Skeletal muscle satellite cell (primary cell): ENCODE results near the gene UBALD1.
"Not testable (repeated sequence)": the region's sequence is repeated elsewhere in the genome, so short reads cannot be mapped to it uniquely, and the experiment has no call there.

Source experiments
- H3K27me3 ChIP-seq: 2 replicates; pipeline ENCODE4 v1.7.0; 2013; ENCODE audit warnings: low read length; ENCODE audit not compliant: control insufficient read depth, insufficient read depth
- H3K36me3 ChIP-seq: 2 replicates; pipeline ENCODE4 v1.7.0; 2013; ENCODE audit warnings: mild to moderate bottlenecking, control low read depth, low read length; ENCODE audit not compliant: insufficient read depth
- H3K4me1 ChIP-seq: 2 replicates; pipeline ENCODE4 v1.7.0; 2013; ENCODE audit warnings: low read length; ENCODE audit not compliant: control insufficient read depth, insufficient read depth
- H3K4me2 ChIP-seq: 2 replicates; pipeline ENCODE4 v1.7.0; 2013; ENCODE audit warnings: mild to moderate bottlenecking, low read length
- H3K4me3 ChIP-seq: 2 replicates; pipeline ENCODE4 v1.7.0; 2013; ENCODE audit warnings: low read length
- H3K9ac ChIP-seq: 2 replicates; pipeline ENCODE4 v1.7.0; 2013; ENCODE audit warnings: mild to moderate bottlenecking, low read depth, low read length, moderate library complexity
- H3K9me3 ChIP-seq: replicated peaks from 2 replicates; pipeline ENCODE4 v1.7.0; 2013; ENCODE audit warnings: mild to moderate bottlenecking, control low read depth, low read length

The UBALD1 gene

DNA sequence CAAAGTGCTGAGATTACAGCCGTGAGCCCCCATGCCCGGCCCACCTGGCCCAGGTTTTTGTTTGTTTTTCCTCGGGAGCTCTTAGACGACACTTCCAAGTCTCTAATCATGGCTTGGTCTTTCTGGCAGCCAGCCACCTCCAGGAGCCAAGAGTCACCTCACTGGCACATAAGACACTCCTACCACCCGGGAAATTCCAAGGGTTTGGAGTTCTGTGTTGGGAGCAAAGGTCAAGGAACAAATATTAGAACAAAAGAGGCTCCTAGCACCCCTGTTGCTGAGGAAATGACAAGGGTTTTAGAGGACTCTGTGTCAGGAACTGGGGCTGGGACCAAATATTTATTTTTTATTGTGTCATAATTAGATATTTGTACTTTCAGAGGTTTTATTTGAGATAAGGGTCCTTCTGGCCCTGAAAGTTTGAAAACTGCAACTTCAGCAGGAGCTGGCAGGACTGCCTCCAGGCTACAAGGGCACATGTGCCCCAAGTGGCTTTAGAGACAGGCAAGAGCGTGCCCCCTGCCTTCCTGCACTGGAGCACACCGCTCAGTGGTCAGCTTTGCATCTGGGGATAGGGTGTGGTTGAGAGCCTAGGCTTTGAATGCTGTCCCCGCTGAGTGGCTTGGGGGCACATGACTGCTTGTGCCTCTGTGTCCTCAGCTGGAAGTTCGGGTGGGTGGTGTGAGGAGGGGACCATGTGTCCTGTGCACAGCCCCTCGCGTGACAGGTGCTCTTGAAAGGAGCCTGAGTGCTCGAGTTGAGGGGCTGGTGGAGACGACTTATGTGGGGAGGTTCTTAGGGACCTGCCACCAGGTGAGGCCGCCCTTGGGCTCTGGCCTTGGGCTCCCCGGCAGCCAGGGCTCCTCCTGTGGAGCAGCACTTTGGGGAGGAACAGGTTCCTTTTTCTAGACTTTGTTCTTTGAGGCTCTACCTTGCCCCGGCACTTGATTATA, 39.6 kb upstream of the UBALD1 start:
- no peak overlapping the region for H3K4me2 ChIP-seq
- H3K4me1 ChIP-seq: no peaks in the 10 kb centered on the region
- no peak overlapping the region for H3K9ac ChIP-seq
- H3K27me3 ChIP-seq: no peaks in the 10 kb centered on the region
- H3K9me3 ChIP-seq: no peaks in the 10 kb centered on the region
- H3K36me3 ChIP-seq: peaks cover 41% of the 10 kb centered on the region
- no peak overlapping the region for H3K4me3 ChIP-seq

GRCh38 chr16:4652561-4652960, 37.9 kb upstream of the UBALD1 start:
- Histone ChIP-seq H3K9me3 (no peaks in the 10 kb centered on the region), H3K9ac (no peak overlapping the region), H3K27me3 (no peaks in the 10 kb centered on the region), H3K4me2 (no peak overlapping the region), H3K36me3 (peaks cover 44% of the 10 kb centered on the region), H3K4me3 (no peak overlapping the region), H3K4me1 (no peaks in the 10 kb centered on the region)

DNA sequence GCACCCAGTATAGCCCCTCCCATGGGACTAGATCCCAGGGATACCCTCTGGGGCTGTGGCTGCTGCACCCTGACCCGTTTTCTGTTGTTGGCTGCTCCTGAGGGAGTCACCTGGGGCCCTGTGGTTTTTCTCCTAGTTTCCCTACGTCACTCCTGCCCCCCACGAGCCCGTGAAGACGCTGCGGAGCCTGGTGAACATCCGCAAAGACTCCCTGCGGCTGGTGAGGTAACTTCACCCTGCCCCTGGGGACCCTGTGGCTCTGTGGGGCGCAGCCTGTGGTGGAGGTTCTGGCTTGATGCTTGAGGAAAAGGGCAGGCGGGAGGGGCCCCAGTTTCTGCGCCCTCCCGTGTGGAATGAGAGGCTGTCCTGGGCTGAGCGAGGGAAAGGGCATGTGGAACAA, 37.1 kb upstream of the UBALD1 start:
- no peaks in the 10 kb centered on the region for H3K4me1 ChIP-seq
- H3K4me3 ChIP-seq: no peak overlapping the region
- H3K36me3 ChIP-seq: peaks cover 40% of the 10 kb centered on the region
- no peaks in the 10 kb centered on the region for H3K9me3 ChIP-seq
- no peaks in the 10 kb centered on the region for H3K27me3 ChIP-seq
- no peak overlapping the region for H3K4me2 ChIP-seq
- no peak overlapping the region for H3K9ac ChIP-seq

- not testable (repeated sequence) for H3K9me3 ChIP-seq, H3K4me2 ChIP-seq, H3K4me3 ChIP-seq, H3K9ac ChIP-seq, H3K4me1 ChIP-seq, H3K27me3 ChIP-seq
- H3K36me3 ChIP-seq: peaks cover 37% of the 10 kb centered on the region
These were observed 35.9 kb upstream of the UBALD1 start for GRCh38 chr16:4650443-4651074.

DNA sequence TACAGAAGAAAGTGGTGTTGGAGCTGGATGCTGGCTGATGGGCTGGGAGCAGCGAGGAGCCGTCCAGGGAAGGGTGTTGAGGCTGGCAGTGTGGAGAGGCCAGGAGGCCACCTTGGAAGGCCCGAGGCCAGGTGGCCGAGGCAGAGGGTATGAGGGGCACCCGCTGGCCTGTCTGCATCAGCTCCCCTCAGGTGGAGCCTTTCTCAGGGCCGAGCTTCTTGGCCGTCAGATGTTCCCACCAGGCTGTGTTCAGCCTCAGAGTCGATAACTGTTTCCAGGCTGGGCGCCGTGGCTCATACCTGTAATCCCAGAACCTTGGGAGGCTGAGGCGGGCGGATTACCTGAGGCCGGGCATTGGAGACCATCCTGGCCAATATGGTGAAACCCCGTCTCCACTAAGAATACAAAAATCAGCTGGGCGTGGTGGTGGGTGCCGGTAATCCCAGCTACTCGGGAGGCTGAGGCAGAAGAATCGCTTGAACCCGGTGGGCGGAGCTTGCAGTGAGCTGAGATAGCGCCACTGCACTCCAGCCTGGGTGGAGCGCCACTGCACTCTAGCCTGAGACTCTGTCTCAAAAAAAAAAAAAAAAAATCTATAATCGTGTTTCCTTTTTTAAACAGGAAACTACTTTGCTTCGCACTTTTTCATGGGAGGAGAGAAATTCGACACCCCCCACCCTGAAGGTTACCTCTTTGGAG, 35.2 kb upstream of the UBALD1 start:
- Histone ChIP-seq H3K4me1 (no peaks in the 10 kb centered on the region), H3K9ac (no peak overlapping the region), H3K4me2 (no peak overlapping the region), H3K27me3 (no peaks in the 10 kb centered on the region), H3K9me3 (no peaks in the 10 kb centered on the region), H3K4me3 (no peak overlapping the region), H3K36me3 (peaks cover 35% of the 10 kb centered on the region)

DNA sequence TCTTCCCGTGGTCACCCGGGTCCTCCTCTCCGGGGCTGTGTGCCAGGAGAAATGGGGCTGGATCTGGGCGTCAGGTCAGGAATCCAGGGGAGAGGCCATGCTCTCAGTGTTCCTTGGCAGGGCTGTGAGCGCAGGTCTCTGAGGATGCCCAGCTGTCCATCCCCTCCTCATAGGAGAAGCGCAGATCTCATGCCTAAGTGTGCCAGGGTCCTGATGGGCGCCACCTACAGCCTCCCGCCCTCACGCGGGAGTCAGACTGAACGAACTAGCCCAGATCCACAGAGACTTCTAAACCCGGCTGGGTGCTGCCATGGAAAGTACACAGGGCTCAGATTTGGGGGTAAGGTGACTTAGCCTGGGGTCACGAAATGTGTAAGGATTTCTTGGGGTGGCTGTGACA, 34.2 kb upstream of the UBALD1 start:
- no peaks in the 10 kb centered on the region for H3K27me3 ChIP-seq
- no peaks in the 10 kb centered on the region for H3K9me3 ChIP-seq
- H3K4me2 ChIP-seq: no peak overlapping the region
- peaks cover 32% of the 10 kb centered on the region for H3K36me3 ChIP-seq
- H3K9ac ChIP-seq: no peak overlapping the region
- no peak overlapping the region for H3K4me3 ChIP-seq
- no peaks in the 10 kb centered on the region for H3K4me1 ChIP-seq

- Histone ChIP-seq H3K4me2 (no peak overlapping the region), H3K4me3 (no peak overlapping the region), H3K9ac (no peak overlapping the region), H3K4me1 (no peaks in the 10 kb centered on the region), H3K27me3 (no peaks in the 10 kb centered on the region), H3K9me3 (no peaks in the 10 kb centered on the region), H3K36me3 (peaks cover 31% of the 10 kb centered on the region)
These were observed 32.9 kb upstream of the UBALD1 start for GRCh38 chr16:4647644-4647980.

- Histone ChIP-seq H3K4me1 (no peaks in the 10 kb centered on the region), H3K4me2 (no peak overlapping the region), H3K9ac (no peak overlapping the region), H3K27me3 (no peaks in the 10 kb centered on the region), H3K36me3 (peaks cover 26% of the 10 kb centered on the region), H3K4me3 (no peak overlapping the region), H3K9me3 (no peaks in the 10 kb centered on the region)
These were observed 32.3 kb upstream of the UBALD1 start for GRCh38 chr16:4646773-4647643.

DNA sequence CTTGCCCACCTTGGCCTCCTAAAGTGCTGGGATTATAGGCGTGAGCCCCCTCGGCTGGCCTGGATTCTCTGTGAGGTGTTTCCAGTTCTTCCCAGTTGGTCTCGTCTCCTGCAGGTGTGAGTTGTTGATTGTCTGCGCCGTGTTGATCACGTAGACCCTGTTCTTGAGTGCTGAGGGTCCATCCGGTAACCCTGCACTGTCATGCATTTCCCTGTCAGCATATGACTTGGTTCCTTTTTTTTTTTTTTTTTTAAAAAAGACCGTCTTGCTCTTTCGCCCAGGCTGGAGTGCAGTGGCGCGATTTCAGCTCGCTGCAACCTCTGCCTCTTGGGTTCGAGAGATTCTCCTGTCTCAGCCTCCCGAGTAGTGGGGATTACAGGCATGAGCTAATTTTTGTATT, 27.2 kb upstream of the UBALD1 start:
- Histone ChIP-seq H3K9ac (no peak overlapping the region), H3K9me3 (no peaks in the 10 kb centered on the region), H3K27me3 (no peaks in the 10 kb centered on the region), H3K4me1 (no peaks in the 10 kb centered on the region), H3K4me2 (no peak overlapping the region), H3K4me3 (no peak overlapping the region), H3K36me3 (peaks cover 3% of the 10 kb centered on the region)

GRCh38 chr16:4641306-4641687, 26.6 kb upstream of the UBALD1 start:
- H3K27me3 ChIP-seq: no peaks in the 10 kb centered on the region
- H3K4me3 ChIP-seq: no peak overlapping the region
- H3K4me2 ChIP-seq: no peak overlapping the region
- H3K9me3 ChIP-seq: no peaks in the 10 kb centered on the region
- no peak overlapping the region for H3K9ac ChIP-seq
- H3K36me3 ChIP-seq: no peaks in the 10 kb centered on the region
- no peaks in the 10 kb centered on the region for H3K4me1 ChIP-seq
